ENCODE results near the gene ADGRV1.
"Not testable (repeated sequence)": the region's sequence is repeated elsewhere in the genome, so short reads cannot be mapped to it uniquely, and the experiment has no call there.

Gene ADGRV1

DNA sequence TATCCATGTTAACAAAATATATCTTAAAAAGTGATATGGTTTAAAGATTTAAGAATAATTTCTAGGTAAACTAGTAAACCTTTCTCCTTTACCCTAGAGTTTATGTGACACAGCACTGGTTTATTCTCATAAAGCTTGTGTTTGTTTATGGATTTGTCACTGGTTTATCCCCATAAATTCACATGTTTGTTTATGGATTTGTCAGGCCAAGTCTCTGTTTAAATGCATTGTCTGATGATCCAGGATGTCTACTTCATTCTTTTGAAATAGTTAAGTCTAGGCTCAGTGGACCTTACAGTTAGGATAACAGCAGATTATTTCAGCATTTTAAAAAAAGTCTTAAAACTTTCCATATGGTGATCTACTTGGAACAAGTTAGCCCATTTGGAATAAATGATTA is 490.5 kb downstream of the ADGRV1 start:
- H3K27me3 ChIP-seq (ENCODE audit: insufficient read depth, poor library complexity, severe bottlenecking): no peaks in the 10 kb centered on the region
- H3K4me3 ChIP-seq (replicated peaks; ENCODE audit: insufficient read depth, low read length): no peak overlapping the region
- no peak overlapping the region for H3K27ac ChIP-seq (replicated peaks)
- TF ChIP-seq, protein P1, sequence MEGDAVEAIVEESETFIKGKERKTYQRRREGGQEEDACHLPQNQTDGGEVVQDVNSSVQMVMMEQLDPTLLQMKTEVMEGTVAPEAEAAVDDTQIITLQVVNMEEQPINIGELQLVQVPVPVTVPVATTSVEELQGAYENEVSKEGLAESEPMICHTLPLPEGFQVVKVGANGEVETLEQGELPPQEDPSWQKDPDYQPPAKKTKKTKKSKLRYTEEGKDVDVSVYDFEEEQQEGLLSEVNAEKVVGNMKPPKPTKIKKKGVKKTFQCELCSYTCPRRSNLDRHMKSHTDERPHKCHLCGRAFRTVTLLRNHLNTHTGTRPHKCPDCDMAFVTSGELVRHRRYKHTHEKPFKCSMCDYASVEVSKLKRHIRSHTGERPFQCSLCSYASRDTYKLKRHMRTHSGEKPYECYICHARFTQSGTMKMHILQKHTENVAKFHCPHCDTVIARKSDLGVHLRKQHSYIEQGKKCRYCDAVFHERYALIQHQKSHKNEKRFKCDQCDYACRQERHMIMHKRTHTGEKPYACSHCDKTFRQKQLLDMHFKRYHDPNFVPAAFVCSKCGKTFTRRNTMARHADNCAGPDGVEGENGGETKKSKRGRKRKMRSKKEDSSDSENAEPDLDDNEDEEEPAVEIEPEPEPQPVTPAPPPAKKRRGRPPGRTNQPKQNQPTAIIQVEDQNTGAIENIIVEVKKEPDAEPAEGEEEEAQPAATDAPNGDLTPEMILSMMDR (IDR thresholded peaks at IDR 0.05; ENCODE audit: insufficient read depth, low read length): no peak
- TF ChIP-seq SPI1 (IDR thresholded peaks at IDR 0.05; ENCODE audit: borderline replicate concordance, low read depth): no peak
- TF ChIP-seq POLR2AphosphoS5 (IDR thresholded peaks at IDR 0.05; ENCODE audit: low read depth): no peak
- TF ChIP-seq, protein P2, sequence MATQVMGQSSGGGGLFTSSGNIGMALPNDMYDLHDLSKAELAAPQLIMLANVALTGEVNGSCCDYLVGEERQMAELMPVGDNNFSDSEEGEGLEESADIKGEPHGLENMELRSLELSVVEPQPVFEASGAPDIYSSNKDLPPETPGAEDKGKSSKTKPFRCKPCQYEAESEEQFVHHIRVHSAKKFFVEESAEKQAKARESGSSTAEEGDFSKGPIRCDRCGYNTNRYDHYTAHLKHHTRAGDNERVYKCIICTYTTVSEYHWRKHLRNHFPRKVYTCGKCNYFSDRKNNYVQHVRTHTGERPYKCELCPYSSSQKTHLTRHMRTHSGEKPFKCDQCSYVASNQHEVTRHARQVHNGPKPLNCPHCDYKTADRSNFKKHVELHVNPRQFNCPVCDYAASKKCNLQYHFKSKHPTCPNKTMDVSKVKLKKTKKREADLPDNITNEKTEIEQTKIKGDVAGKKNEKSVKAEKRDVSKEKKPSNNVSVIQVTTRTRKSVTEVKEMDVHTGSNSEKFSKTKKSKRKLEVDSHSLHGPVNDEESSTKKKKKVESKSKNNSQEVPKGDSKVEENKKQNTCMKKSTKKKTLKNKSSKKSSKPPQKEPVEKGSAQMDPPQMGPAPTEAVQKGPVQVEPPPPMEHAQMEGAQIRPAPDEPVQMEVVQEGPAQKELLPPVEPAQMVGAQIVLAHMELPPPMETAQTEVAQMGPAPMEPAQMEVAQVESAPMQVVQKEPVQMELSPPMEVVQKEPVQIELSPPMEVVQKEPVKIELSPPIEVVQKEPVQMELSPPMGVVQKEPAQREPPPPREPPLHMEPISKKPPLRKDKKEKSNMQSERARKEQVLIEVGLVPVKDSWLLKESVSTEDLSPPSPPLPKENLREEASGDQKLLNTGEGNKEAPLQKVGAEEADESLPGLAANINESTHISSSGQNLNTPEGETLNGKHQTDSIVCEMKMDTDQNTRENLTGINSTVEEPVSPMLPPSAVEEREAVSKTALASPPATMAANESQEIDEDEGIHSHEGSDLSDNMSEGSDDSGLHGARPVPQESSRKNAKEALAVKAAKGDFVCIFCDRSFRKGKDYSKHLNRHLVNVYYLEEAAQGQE (IDR thresholded peaks at IDR 0.05; ENCODE audit: insufficient replicate concordance, low read depth): no peak
- no peak for TF ChIP-seq GABPA (IDR thresholded peaks at IDR 0.05; ENCODE audit: low read depth)
- no peak for DNase-seq (ENCODE audit: low read depth in 1 of 2, low spot score in 1 of 2)

DNA sequence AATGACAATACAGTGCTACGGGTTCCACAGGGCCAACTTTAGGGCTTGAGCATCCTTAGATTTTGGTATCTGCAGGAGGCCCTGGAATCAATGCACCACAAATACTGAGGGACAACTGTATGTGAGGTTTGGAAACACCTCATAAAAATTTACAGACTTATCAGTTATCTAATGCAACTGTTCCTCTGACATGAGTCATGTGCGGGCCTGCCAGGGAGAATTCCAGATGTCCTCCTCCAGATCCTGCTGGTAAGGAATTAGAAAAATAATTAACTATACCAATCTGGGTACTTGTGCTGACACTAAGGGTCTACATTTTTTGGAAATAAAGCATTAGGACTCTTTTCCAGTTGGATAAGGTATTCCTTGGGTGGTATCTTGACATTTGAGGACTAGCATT is 491.2 kb downstream of the ADGRV1 start:
- no peaks in the 10 kb centered on the region for H3K27me3 ChIP-seq (ENCODE audit: insufficient read depth, poor library complexity, severe bottlenecking)
- H3K27ac ChIP-seq (replicated peaks): no peak overlapping the region
- no peak for DNase-seq (ENCODE audit: low read depth in 1 of 2, low spot score in 1 of 2)
- TF ChIP-seq, protein P2 (IDR thresholded peaks at IDR 0.05; ENCODE audit: insufficient replicate concordance, low read depth): no peak
- no peak for TF ChIP-seq GABPA (IDR thresholded peaks at IDR 0.05; ENCODE audit: low read depth)
- no peak for TF ChIP-seq SPI1 (IDR thresholded peaks at IDR 0.05; ENCODE audit: borderline replicate concordance, low read depth)
- TF ChIP-seq, protein P1 (IDR thresholded peaks at IDR 0.05; ENCODE audit: insufficient read depth, low read length): no peak
- TF ChIP-seq POLR2AphosphoS5 (IDR thresholded peaks at IDR 0.05; ENCODE audit: low read depth): no peak
- H3K4me3 ChIP-seq (replicated peaks; ENCODE audit: insufficient read depth, low read length): no peak overlapping the region

DNA sequence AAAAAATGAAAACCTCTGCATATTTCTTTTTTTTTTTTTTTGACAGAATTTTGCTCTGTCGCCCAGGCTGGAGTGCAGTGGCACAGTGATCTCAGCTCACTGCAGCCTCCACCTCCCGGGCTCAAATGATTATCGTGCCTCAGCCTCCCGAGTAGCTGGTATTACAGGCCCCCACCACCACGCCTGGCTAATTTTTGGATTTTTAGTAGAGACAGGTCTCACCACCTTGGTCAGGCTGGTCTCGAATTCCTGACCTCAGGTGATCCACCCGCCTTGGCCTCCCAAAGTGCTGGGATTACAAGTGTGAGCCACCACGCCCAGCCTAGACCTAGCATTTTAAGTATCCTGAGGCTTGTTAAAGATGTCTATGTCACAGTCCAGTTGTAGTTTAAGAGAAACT is 493.8 kb downstream of the ADGRV1 start:
- H3K27ac ChIP-seq (replicated peaks); DNase-seq (ENCODE audit: low read depth in 1 of 2, low spot score in 1 of 2); H3K4me3 ChIP-seq (replicated peaks; ENCODE audit: insufficient read depth, low read length); H3K27me3 ChIP-seq (ENCODE audit: insufficient read depth, poor library complexity, severe bottlenecking): not testable (repeated sequence)

DNA sequence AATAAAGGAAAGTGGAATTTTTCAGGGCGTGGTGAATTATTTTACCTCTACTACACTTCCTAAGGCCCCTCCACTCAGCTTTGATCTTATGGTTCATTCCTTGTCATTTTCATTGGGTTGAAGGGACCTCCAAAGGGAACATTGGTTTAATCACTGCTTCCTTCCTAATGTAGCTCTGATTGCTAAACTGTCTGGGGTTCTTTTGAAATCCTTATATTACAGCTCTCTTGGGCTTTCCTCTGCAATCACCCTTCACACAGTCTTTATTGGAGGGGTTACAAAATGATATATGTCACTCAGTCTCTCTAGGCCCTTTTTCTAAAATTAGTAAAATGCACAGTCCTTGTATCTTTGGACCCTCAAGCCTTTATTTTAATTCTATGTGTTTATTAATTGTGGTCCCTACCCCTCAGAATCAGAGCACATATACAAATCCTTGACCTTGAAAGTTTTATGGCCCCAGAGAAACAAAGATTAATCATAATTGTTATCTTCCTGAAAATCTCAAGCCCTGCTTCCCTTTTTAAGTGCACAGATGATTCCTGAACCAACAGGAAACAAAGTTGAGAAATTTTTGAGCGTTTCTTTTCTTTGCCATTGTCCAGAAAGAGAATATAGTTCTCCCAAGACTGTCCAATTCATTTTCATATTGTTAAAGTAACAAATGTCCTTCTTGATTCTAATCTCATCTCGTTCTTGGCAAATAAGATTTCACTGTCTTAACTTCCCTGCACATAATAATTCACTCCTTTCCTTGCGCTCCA is 494.6 kb downstream of the ADGRV1 start:
- DNase-seq (ENCODE audit: low read depth in 1 of 2, low spot score in 1 of 2): no peak
- no peak overlapping the region for H3K27ac ChIP-seq (replicated peaks)
- H3K4me3 ChIP-seq (replicated peaks; ENCODE audit: insufficient read depth, low read length): no peak overlapping the region
- H3K27me3 ChIP-seq (ENCODE audit: insufficient read depth, poor library complexity, severe bottlenecking): no peaks in the 10 kb centered on the region
- TF ChIP-seq GABPA (IDR thresholded peaks at IDR 0.05; ENCODE audit: low read depth) (no peak), POLR2AphosphoS5 (IDR thresholded peaks at IDR 0.05; ENCODE audit: low read depth) (no peak), SPI1 (IDR thresholded peaks at IDR 0.05; ENCODE audit: borderline replicate concordance, low read depth) (no peak)
- TF ChIP-seq, protein P1 (IDR thresholded peaks at IDR 0.05; ENCODE audit: insufficient read depth, low read length): no peak
- TF ChIP-seq, protein P2 (IDR thresholded peaks at IDR 0.05; ENCODE audit: insufficient replicate concordance, low read depth): no peak

Measured in HL-60 (cell line).